Activated CD8-positive, alpha-beta T cell treated with anti-CD3 and anti-CD28 coated beads for 36 hours (primary cell): ENCODE measurements around the gene WBP11. TPM values are rescaled to one million over a fixed set of nuclear protein-coding genes. Genes with fewer than 3 reads are reported as not detected.
"Not testable (repeated sequence)": the region's sequence is repeated elsewhere in the genome, so short reads cannot be mapped to it uniquely, and the experiment has no call there.

Experiments
- ATAC-seq: fragments of 200-7000 bp; cut with Tn5 transposase; one replicate; pipeline ENCODE4 v1.10.0; 2021; ENCODE audit warnings: mild to moderate bottlenecking, moderate library complexity
- CTCF ChIA-PET: fragments of 350-600 bp; sonication (Branson Sonifier 250); formaldehyde crosslinking; loops from one replicate; lab custom pipeline; 2021; ENCODE audit warnings: antibody characterized with exemption; lab: Charles Lee
- POLR2A ChIA-PET: fragments of 350-600 bp; sonication (Branson Sonifier 250); formaldehyde crosslinking; loops from one replicate; lab custom pipeline; 2021; ENCODE audit warnings: antibody characterized with exemption; lab: Charles Lee
- DNase-seq: peaks from one replicate; pipeline ENCODE4 v3.0.0-alpha.2; 2020
- H3K27ac Mint-ChIP-seq: one replicate; pipeline ENCODE4 v1.8.0; 2021; ENCODE audit warnings: mild to moderate bottlenecking, mixed read lengths
- H3K27me3 Mint-ChIP-seq: one replicate; pipeline ENCODE4 v1.8.0; 2021; ENCODE audit warnings: mixed read lengths
- H3K36me3 Mint-ChIP-seq: one replicate; pipeline ENCODE4 v1.8.0; 2021; ENCODE audit warnings: low read depth, mixed read lengths
- H3K4me1 Mint-ChIP-seq: one replicate; pipeline ENCODE4 v1.8.0; 2021; ENCODE audit warnings: low read depth, mixed read lengths
- H3K4me3 Mint-ChIP-seq: one replicate; pipeline ENCODE4 v1.8.0; 2021; ENCODE audit warnings: mild to moderate bottlenecking, moderate library complexity, mixed read lengths
- H3K9me3 Mint-ChIP-seq: one replicate; pipeline ENCODE4 v1.8.0; 2021; ENCODE audit warnings: mixed read lengths
- CTCF ChIP-seq: fragments of 200-600 bp; IDR thresholded peaks from one replicate; pipeline ENCODE4 v1.8.0; 2022; ENCODE audit warnings: antibody characterized with exemption, mild to moderate bottlenecking
- intact Hi-C: fragments of 100-400 bp; cut with micrococcal nuclease; formaldehyde crosslinking; loops from one replicate; pipeline ENCODE4 v1.10.0; 2022
- total RNA-seq, 2 experiments: library from RNA; stranded (reverse); gene quantifications; one replicate each; pipeline ENCODE4 v1.2.3, GENCODE V29; 2021

The WBP11 gene
- total RNA-seq, 2 experiments from 2014 or later: 123 to 130 TPM

DNA sequence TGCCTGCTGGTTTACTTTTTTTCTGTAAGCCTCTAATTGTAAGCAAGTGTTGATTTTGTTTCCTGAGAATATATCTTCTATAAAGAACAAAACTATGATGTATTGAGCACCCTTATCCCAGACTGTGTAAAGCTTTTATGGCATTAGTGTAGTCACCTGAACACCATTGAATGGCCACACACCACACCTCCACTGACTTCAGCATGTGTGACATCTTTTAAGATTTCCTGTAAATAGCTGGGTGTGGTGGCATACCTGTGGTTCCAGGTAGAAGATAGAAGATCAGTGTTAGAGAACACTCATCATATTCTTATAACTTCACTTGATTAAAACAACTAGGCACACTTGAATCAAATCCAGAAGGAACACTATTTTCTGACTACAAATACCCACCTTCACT lies 51.3 kb downstream of the WBP11 start:
- H3K36me3 Mint-ChIP-seq: peaks cover 6% of the 10 kb centered on the region
- TF ChIP-seq CTCF: no peak
- ATAC-seq: no peak
- DNase-seq: no peak
- no peaks in the 10 kb centered on the region for H3K27me3 Mint-ChIP-seq
- ChIA-PET CTCF (interaction anchor here (1.6 kb wide), 1 partner anchor 35 kb away, joined by 4 read pairs; no protein-coding TSS in a partner anchor), POLR2A (no interaction called here)
- no peaks in the 10 kb centered on the region for H3K4me1 Mint-ChIP-seq
- no peak overlapping the region for H3K4me3 Mint-ChIP-seq
- H3K27ac Mint-ChIP-seq: no peak overlapping the region
- H3K9me3 Mint-ChIP-seq: peaks cover 3% of the 10 kb centered on the region
- intact Hi-C loops: no loop called here

DNA sequence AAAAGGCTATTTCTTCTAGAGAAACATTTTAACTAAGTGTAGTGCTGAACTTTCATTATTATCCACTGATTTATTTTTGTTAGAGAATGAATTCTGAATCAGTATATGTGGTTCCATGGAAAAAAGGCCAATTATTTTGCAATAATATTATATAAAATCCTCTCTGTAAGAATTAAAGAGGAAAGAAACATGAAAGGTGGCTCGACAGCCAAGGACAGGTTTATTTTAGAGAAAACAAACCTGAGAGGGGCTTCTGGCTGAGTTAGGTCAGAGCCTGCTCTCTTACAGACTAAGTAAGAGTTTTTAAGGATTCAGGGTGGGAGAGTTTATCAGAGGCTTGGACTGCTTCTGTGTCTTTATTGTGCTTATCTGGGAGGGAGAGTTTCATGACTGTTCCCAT lies 60.2 kb downstream of the WBP11 start:
- CTCF ChIA-PET: no interaction called here
- DNase-seq (no peak), ATAC-seq (no peak)
- TF ChIP-seq CTCF: no peak
- H3K27ac Mint-ChIP-seq: no peak overlapping the region
- H3K9me3 Mint-ChIP-seq: peaks cover 13% of the 10 kb centered on the region
- H3K36me3 Mint-ChIP-seq: peaks cover 29% of the 10 kb centered on the region
- H3K4me1 Mint-ChIP-seq: no peaks in the 10 kb centered on the region
- no peaks in the 10 kb centered on the region for H3K27me3 Mint-ChIP-seq
- POLR2A ChIA-PET: no interaction called here
- intact Hi-C loops: no loop called here
- H3K4me3 Mint-ChIP-seq: no peak overlapping the region

DNA sequence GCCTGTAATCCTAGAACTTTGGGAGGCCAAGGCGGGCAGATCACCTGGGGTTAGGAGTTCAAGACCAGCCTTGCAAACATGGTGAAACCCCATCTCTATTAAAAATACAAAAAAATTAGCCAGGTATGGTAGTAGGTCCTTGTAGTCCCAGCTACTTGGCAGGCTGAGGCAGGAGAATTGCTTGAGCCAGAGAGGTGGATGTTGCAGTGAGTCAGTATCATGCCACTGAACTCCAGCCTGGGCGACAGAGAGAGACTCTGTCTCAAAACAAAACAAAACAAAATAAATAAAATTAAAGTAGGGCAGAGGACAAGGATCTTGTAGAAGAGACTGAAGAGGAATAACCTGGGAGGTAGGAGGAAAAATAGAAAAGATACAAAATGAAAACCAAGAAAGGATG lies 61.3 kb downstream of the WBP11 start:
- ChIA-PET CTCF (no interaction called here), POLR2A (no interaction called here)
- Mint-ChIP-seq H3K9me3 (peaks cover 10% of the 10 kb centered on the region), H3K27ac (no peak overlapping the region), H3K4me3 (no peak overlapping the region), H3K36me3 (peaks cover 23% of the 10 kb centered on the region), H3K27me3 (no peaks in the 10 kb centered on the region), H3K4me1 (no peaks in the 10 kb centered on the region)
- DNase-seq: no peak
- intact Hi-C loops: no loop called here
- TF ChIP-seq CTCF: no peak
- no peak for ATAC-seq

GRCh38 chr12:14741153-14741552 lies 62.1 kb downstream of the WBP11 start:
- ChIA-PET POLR2A (no interaction called here), CTCF (no interaction called here)
- DNase-seq: no peak
- Mint-ChIP-seq H3K4me1 (no peaks in the 10 kb centered on the region), H3K27me3 (no peaks in the 10 kb centered on the region), H3K4me3 (no peak overlapping the region), H3K9me3 (peaks cover 6% of the 10 kb centered on the region), H3K27ac (no peak overlapping the region), H3K36me3 (peaks cover 18% of the 10 kb centered on the region)
- no peak for ATAC-seq
- intact Hi-C loops: no loop called here
- no peak for TF ChIP-seq CTCF

GRCh38 chr12:14736441-14736840 lies 66.8 kb downstream of the WBP11 start:
- H3K36me3 Mint-ChIP-seq, POLR2A ChIA-PET, H3K9me3 Mint-ChIP-seq, ATAC-seq, H3K27ac Mint-ChIP-seq, intact Hi-C loops, DNase-seq, H3K4me3 Mint-ChIP-seq, CTCF ChIA-PET, H3K27me3 Mint-ChIP-seq, H3K4me1 Mint-ChIP-seq: not testable (repeated sequence)

Other genes starting within 250 kb of the WBP11 start
- under 1 TPM in 1 of 2 experiments, not detected in 1; 0.14 TPM for gene PLBD1, start 235.6 kb downstream of the WBP11 start, total RNA-seq
- gene GUCY2C, start 106.9 kb downstream of the WBP11 start, total RNA-seq: not detected
- 1 to 10 TPM; 3.3 to 4.2 TPM for gene C12orf60, start 192 bp upstream of the WBP11 start, total RNA-seq
- gene SMCO3, start 10.7 kb upstream of the WBP11 start, total RNA-seq: not detected
- not detected for gene ART4, start 40.0 kb upstream of the WBP11 start, total RNA-seq
- not detected for gene MGP, start 82.4 kb upstream of the WBP11 start, total RNA-seq
- gene ERP27, start 135.1 kb upstream of the WBP11 start, total RNA-seq: 1 to 10 TPM; 2.3 to 3.4 TPM
- 100 to 1,000 TPM; 765 to 771 TPM for gene ARHGDIB, start 158.1 kb upstream of the WBP11 start, total RNA-seq
- not detected for gene PDE6H, start 169.6 kb upstream of the WBP11 start, total RNA-seq